HEK293 (cell line): ENCODE results near the gene INPP4B.

Experiments
- CTCF ChIA-PET: fragments of 350-600 bp; formaldehyde crosslinking; extraction: SDS; loops from one replicate; lab custom pipeline; 2021; ENCODE audit warnings: antibody characterized with exemption; lab: Yijun Ruan, JAX
- POLR2A ChIA-PET: fragments of 300-600 bp; formaldehyde crosslinking; extraction: SDS; loops from one replicate; lab custom pipeline; 2020; ENCODE audit warnings: antibody characterized with exemption, inconsistent platforms; lab: Yijun Ruan, JAX
- H3K27ac ChIP-seq: fragments of 200-500 bp; sonication (Bioruptor generic); 2 replicates; pipeline ENCODE4 v1.5.1; 2014; ENCODE audit warnings: low read depth, low read length, control low read depth, inconsistent platforms; ENCODE audit errors: extremely low read depth
- H3K36me3 ChIP-seq, 2 experiments: fragments of 200-500 bp in 1 of 2; sonication (Bioruptor generic) in 1 of 2; 1 replicate in 1 of 2; 2 replicates in 1 of 2; pipeline ENCODE4 v1.5.1; 2014 to 2017; ENCODE audit warnings: inconsistent platforms in 2 of 2, low read length in 2 of 2; ENCODE audit not compliant: control insufficient read depth in 2 of 2, insufficient read depth in 1 of 2
- H3K4me1 ChIP-seq: fragments of 200-500 bp; sonication (Bioruptor generic); 2 replicates; pipeline ENCODE4 v1.5.1; 2014; ENCODE audit warnings: mild to moderate bottlenecking, low read length, inconsistent platforms; ENCODE audit not compliant: control insufficient read depth, insufficient read depth
- H3K4me3 ChIP-seq: 2 replicates; pipeline ENCODE4 v1.5.1; 2011; ENCODE audit warnings: low read depth, mild to moderate bottlenecking, control low read depth, low read length, moderate library complexity
- H3K9me3 ChIP-seq: fragments of 200-500 bp; sonication (Bioruptor generic); 2 replicates; pipeline ENCODE4 v1.5.1; 2014; ENCODE audit warnings: low read depth, low read length, inconsistent platforms; ENCODE audit not compliant: control insufficient read depth, insufficient read depth
- GFI1B ChIP-seq: fragments of 450-650 bp; formaldehyde crosslinking; IDR thresholded peaks from 2 replicates; pipeline ENCODE4 v1.5.1; 2016; ENCODE audit warnings: missing biosample characterization, missing genetic modification characterization
- GLI4 ChIP-seq: fragments of 450-650 bp; formaldehyde crosslinking; IDR thresholded peaks from 2 replicates; pipeline ENCODE4 v1.5.1; 2016; ENCODE audit warnings: missing biosample characterization, missing genetic modification characterization
- INSM2 ChIP-seq: fragments of 450-650 bp; formaldehyde crosslinking; IDR thresholded peaks from 2 replicates; pipeline ENCODE4 v1.5.1; 2016; ENCODE audit warnings: missing biosample characterization, missing genetic modification characterization
- KLF10 ChIP-seq: fragments of 450-650 bp; IDR thresholded peaks from 2 replicates; pipeline ENCODE4 v1.5.1; 2018; ENCODE audit warnings: missing biosample characterization, mild to moderate bottlenecking, missing genetic modification characterization
- MYNN ChIP-seq: fragments of 450-650 bp; formaldehyde crosslinking; IDR thresholded peaks from 2 replicates; pipeline ENCODE4 v1.5.1; 2016; ENCODE audit warnings: missing biosample characterization, missing genetic modification characterization, borderline replicate concordance
- MZF1 ChIP-seq: fragments of 450-650 bp; formaldehyde crosslinking; IDR thresholded peaks from 2 replicates; pipeline ENCODE4 v1.5.1; 2017; ENCODE audit warnings: missing biosample characterization, missing genetic modification characterization, borderline replicate concordance
- ZBTB20 ChIP-seq: fragments of 450-650 bp; formaldehyde crosslinking; IDR thresholded peaks from 2 replicates; pipeline ENCODE4 v1.5.1; 2016; ENCODE audit warnings: missing biosample characterization, missing genetic modification characterization
- ZFP3 ChIP-seq: fragments of 450-650 bp; formaldehyde crosslinking; IDR thresholded peaks from 2 replicates; pipeline ENCODE4 v1.5.1; 2016; ENCODE audit warnings: low read depth, missing biosample characterization, missing genetic modification characterization
- ZNF133 ChIP-seq: fragments of 450-650 bp; formaldehyde crosslinking; IDR thresholded peaks from 2 replicates; pipeline ENCODE4 v1.5.1; 2016; ENCODE audit warnings: missing biosample characterization, missing genetic modification characterization
- ZNF16 ChIP-seq: fragments of 450-650 bp; formaldehyde crosslinking; IDR thresholded peaks from 2 replicates; pipeline ENCODE4 v1.5.1; 2016; ENCODE audit warnings: low read depth, missing biosample characterization, missing genetic modification characterization
- ZNF19 ChIP-seq: fragments of 450-650 bp; formaldehyde crosslinking; IDR thresholded peaks from 2 replicates; pipeline ENCODE4; 2016; ENCODE audit warnings: missing biosample characterization, missing genetic modification characterization, low read depth
- ZNF223 ChIP-seq: fragments of 450-650 bp; formaldehyde crosslinking; IDR thresholded peaks from 2 replicates; pipeline ENCODE4 v1.5.1; 2016; ENCODE audit warnings: missing biosample characterization, missing genetic modification characterization
- ZNF274 ChIP-seq, 2 experiments: fragments of 200-500 bp in 1 of 2; fragments of 450-650 bp in 1 of 2; sonication (Bioruptor generic) in 1 of 2; formaldehyde crosslinking in 1 of 2; IDR thresholded peaks; 2 replicates each; pipeline versions ENCODE4 v1.5.1 to v1.6.1; 2014 to 2016; ENCODE audit warnings: borderline replicate concordance in 1 of 2, inconsistent platforms in 1 of 2, low read length in 1 of 2, missing biosample characterization in 1 of 2, missing genetic modification characterization in 1 of 2
- ZNF311 ChIP-seq: fragments of 450-650 bp; formaldehyde crosslinking; IDR thresholded peaks from 2 replicates; pipeline ENCODE4 v1.5.1; 2017; ENCODE audit warnings: missing biosample characterization, missing genetic modification characterization, borderline replicate concordance
- ZNF341 ChIP-seq: fragments of 450-650 bp; formaldehyde crosslinking; IDR thresholded peaks from 2 replicates; pipeline ENCODE4; 2016; ENCODE audit warnings: low read depth, missing biosample characterization, missing genetic modification characterization
- ZNF416 ChIP-seq: fragments of 450-650 bp; formaldehyde crosslinking; IDR thresholded peaks from 2 replicates; pipeline ENCODE4 v1.5.1; 2016; ENCODE audit warnings: missing biosample characterization, missing genetic modification characterization
- ZNF488 ChIP-seq: fragments of 450-650 bp; formaldehyde crosslinking; IDR thresholded peaks from 2 replicates; pipeline ENCODE4 v1.5.1; 2016; ENCODE audit warnings: missing biosample characterization, missing genetic modification characterization
- ZNF521 ChIP-seq: fragments of 450-650 bp; formaldehyde crosslinking; IDR thresholded peaks from 2 replicates; pipeline ENCODE4 v1.5.1; 2017; ENCODE audit warnings: missing biosample characterization, mild to moderate bottlenecking, missing genetic modification characterization
- ZNF600 ChIP-seq: fragments of 450-650 bp; formaldehyde crosslinking; IDR thresholded peaks from 2 replicates; pipeline ENCODE4 v1.5.1; 2016; ENCODE audit warnings: missing biosample characterization, missing genetic modification characterization
- ZNF624 ChIP-seq: fragments of 450-650 bp; formaldehyde crosslinking; IDR thresholded peaks from 2 replicates; pipeline ENCODE4 v1.5.1; 2017; ENCODE audit warnings: missing biosample characterization, missing genetic modification characterization
- ZNF629 ChIP-seq: fragments of 450-650 bp; formaldehyde crosslinking; IDR thresholded peaks from 2 replicates; pipeline ENCODE4 v1.5.1; 2017; ENCODE audit warnings: missing biosample characterization, missing genetic modification characterization
- ZNF707 ChIP-seq: fragments of 450-650 bp; formaldehyde crosslinking; IDR thresholded peaks from 2 replicates; pipeline ENCODE4 v1.5.1; 2016; ENCODE audit warnings: missing biosample characterization, missing genetic modification characterization
- ZNF785 ChIP-seq: fragments of 450-650 bp; formaldehyde crosslinking; IDR thresholded peaks from 2 replicates; pipeline ENCODE4 v1.5.1; 2016; ENCODE audit warnings: missing biosample characterization, missing genetic modification characterization
- ZNF792 ChIP-seq: fragments of 450-650 bp; formaldehyde crosslinking; IDR thresholded peaks from 2 replicates; pipeline ENCODE4 v1.5.1; 2016; ENCODE audit warnings: missing biosample characterization, missing genetic modification characterization
- TF ChIP-seq, protein P1 (sequence below): fragments of 450-650 bp; formaldehyde crosslinking; IDR thresholded peaks from 2 replicates; pipeline ENCODE4 v1.5.1; 2016; ENCODE audit warnings: missing biosample characterization, missing genetic modification characterization
- TF ChIP-seq, protein P2 (sequence below): fragments of 450-650 bp; formaldehyde crosslinking; IDR thresholded peaks from 2 replicates; pipeline ENCODE4 v1.5.1; 2016; ENCODE audit warnings: missing biosample characterization, missing genetic modification characterization

Gene INPP4B

DNA sequence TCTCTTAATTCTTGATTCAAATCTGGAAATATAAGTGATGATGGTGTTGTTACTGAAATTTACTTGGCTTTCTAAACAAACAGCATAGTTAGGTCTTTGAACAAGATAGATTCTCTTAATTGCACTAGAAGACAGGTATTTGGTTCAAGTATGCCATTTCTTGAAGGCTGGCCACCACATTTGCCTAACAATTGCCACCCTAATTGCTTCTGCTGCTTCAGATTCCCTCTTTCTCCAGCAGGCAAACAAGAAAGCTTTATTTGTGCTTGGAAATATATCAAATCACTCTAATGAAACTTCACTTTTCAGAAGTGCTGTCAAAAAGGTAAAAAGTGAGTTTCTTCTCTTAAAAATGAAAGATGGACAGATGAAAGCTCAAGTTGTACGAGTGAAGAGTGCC is 418.6 kb downstream of the INPP4B start:
- TF ChIP-seq ZNF16 (tag by site-specific recombination) (no peak), ZNF785 (tag by site-specific recombination) (no peak), ZFP3 (tag by site-specific recombination) (no peak), ZNF416 (no peak), ZNF311 (tag by site-specific recombination) (no peak), ZNF629 (tag by site-specific recombination) (no peak), ZNF19 (tag by site-specific recombination) (no peak), ZNF488 (tag by site-specific recombination) (no peak), ZNF133 (tag by site-specific recombination) (no peak), INSM2 (no peak), ZNF792 (tag by site-specific recombination) (no peak), ZNF624 (tag by site-specific recombination) (no peak), ZNF341 (tag by site-specific recombination) (no peak), MZF1 (tag by site-specific recombination) (no peak), MYNN (no peak)
- TF ChIP-seq, protein P1, sequence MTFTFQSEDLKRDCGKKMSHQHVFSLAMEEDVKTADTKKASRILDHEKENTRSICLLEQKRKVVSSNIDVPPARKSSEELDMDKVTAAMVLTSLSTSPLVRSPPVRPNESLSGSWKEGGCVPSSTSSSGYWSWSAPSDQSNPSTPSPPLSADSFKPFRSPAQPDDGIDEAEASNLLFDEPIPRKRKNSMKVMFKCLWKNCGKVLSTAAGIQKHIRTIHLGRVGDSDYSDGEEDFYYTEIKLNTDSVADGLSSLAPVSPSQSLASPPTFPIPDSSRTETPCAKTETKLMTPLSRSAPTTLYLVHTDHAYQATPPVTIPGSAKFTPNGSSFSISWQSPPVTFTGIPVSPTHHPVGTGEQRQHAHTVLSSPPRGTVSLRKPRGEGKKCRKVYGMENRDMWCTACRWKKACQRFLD (tag by site-specific recombination), result no peak
- H3K9me3 ChIP-seq, result no peaks in the 10 kb centered on the region
- ChIA-PET CTCF (interaction anchor here (0.9 kb wide), 1 partner anchor 11 kb away, joined by 3 read pairs; no protein-coding TSS in a partner anchor), POLR2A (no interaction called here)
- no peaks in the 10 kb centered on the region for H3K36me3 ChIP-seq
- no peaks in the 10 kb centered on the region for H3K4me1 ChIP-seq
- no peak overlapping the region for H3K27ac ChIP-seq
- H3K4me3 ChIP-seq, result no peak overlapping the region

- Histone ChIP-seq H3K27ac (no peak overlapping the region), H3K36me3 (no peaks in the 10 kb centered on the region), H3K9me3 (no peaks in the 10 kb centered on the region), H3K4me3 (no peak overlapping the region), H3K4me1 (no peaks in the 10 kb centered on the region)
- ChIA-PET CTCF (interaction anchor here (0.7 kb wide), 2 partner anchors 41 to 295 kb away, joined by 3 to 5 read pairs; no protein-coding TSS in a partner anchor), POLR2A (no interaction called here)
- no peak for TF ChIP-seq ZNF274 (IDR thresholded peaks at IDR 0.05; ENCODE audit: low read length)
- TF ChIP-seq ZNF274 (tag by site-specific recombination; IDR thresholded peaks at IDR 0.05; ENCODE audit: borderline replicate concordance), result no peak
- no peak for TF ChIP-seq GLI4 (tag by site-specific recombination)
- TF ChIP-seq, protein P2, sequence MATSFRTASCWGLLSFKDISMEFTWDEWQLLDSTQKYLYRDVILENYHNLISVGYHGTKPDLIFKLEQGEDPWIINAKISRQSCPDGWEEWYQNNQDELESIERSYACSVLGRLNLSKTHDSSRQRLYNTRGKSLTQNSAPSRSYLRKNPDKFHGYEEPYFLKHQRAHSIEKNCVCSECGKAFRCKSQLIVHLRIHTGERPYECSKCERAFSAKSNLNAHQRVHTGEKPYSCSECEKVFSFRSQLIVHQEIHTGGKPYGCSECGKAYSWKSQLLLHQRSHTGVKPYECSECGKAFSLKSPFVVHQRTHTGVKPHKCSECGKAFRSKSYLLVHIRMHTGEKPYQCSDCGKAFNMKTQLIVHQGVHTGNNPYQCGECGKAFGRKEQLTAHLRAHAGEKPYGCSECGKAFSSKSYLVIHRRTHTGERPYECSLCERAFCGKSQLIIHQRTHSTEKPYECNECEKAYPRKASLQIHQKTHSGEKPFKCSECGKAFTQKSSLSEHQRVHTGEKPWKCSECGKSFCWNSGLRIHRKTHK (tag by site-specific recombination), result no peak
- TF ChIP-seq ZNF223 (tag by site-specific recombination), result no peak
- no peak for TF ChIP-seq ZNF629 (tag by site-specific recombination)
- no peak for TF ChIP-seq ZNF600 (tag by site-specific recombination)
- TF ChIP-seq KLF10 (tag by site-specific recombination), result no peak
- no peak for TF ChIP-seq ZBTB20 (tag by site-specific recombination)
- TF ChIP-seq ZNF707 (tag by site-specific recombination), result no peak
- no peak for TF ChIP-seq ZNF521
- TF ChIP-seq GFI1B (tag by site-specific recombination), result no peak
Measured at GRCh38 chr4:142423861-142424260, 422.2 kb downstream of the INPP4B start.
